GM18909 (cell line): ENCODE measurements around the gene SHANK2.

ENCODE experiments used
- ATAC-seq: cut with Tn5 transposase; IDR thresholded peaks from one replicate; pipeline ENCODE4 v1.9.1; 2021; ENCODE audit warnings: mild to moderate bottlenecking; ENCODE audit not compliant: unreplicated experiment, poor library complexity

The SHANK2 gene

GRCh38 chr11:71269603-71270511 lies 17.5 kb upstream of the SHANK2 start:
- ATAC-seq = no peak

- ATAC-seq = no peak
Measured at GRCh38 chr11:71268706-71269321, 16.4 kb upstream of the SHANK2 start.

- ATAC-seq = no peak
Measured at GRCh38 chr11:71267807-71268421, 15.5 kb upstream of the SHANK2 start.

GRCh38 chr11:71266114-71266833 lies 13.9 kb upstream of the SHANK2 start:
- ATAC-seq = no peak

- no peak for ATAC-seq
Measured at GRCh38 chr11:71265559-71266092, 13.2 kb upstream of the SHANK2 start.

- ATAC-seq = no peak
Measured at GRCh38 chr11:71263386-71263785, 11.0 kb upstream of the SHANK2 start.

GRCh38 chr11:71255800-71256479 lies 3.6 kb upstream of the SHANK2 start:
- no peak for ATAC-seq

- ATAC-seq = no peak
Measured at GRCh38 chr11:71255323-71255722, 2.9 kb upstream of the SHANK2 start.

- no peak for ATAC-seq
Measured at GRCh38 chr11:71253794-71254193, 1.4 kb upstream of the SHANK2 start.

GRCh38 chr11:71252770-71253730 lies 673 bp upstream of the SHANK2 start:
- no peak for ATAC-seq

GRCh38 chr11:71251761-71252268 lies 562 bp downstream of the SHANK2 start:
- ATAC-seq = peak; percentile 51

- no peak for ATAC-seq
Measured at GRCh38 chr11:71251151-71251721, 1.1 kb downstream of the SHANK2 start.

- no peak for ATAC-seq
Measured at GRCh38 chr11:71250523-71251150, 1.7 kb downstream of the SHANK2 start.

GRCh38 chr11:71249301-71249700 lies 3.1 kb downstream of the SHANK2 start:
- no peak for ATAC-seq

GRCh38 chr11:71248656-71249055 lies 3.7 kb downstream of the SHANK2 start:
- ATAC-seq = no peak

GRCh38 chr11:71248251-71248570 lies 4.2 kb downstream of the SHANK2 start:
- ATAC-seq = no peak

GRCh38 chr11:71247551-71248250 lies 4.7 kb downstream of the SHANK2 start:
- no peak for ATAC-seq
